H1 (cell line): ENCODE data around the gene NOL8. TPM values are rescaled to one million over a fixed set of nuclear protein-coding genes. Genes with fewer than 3 reads are reported as not detected.

Experiments
- ASH2L ChIP-seq: fragments of 200-600, 300-600 bp; sonication (generic); IDR thresholded peaks from one replicate; pipeline ENCODE4 v1.7.1; 2017; ENCODE audit warnings: low read length
- BRCA1 ChIP-seq: IDR thresholded peaks from 2 replicates; pipeline ENCODE4 v1.6.1; 2012; ENCODE audit warnings: low read depth, low read length, improper control_type of control experiment
- CBX8 ChIP-seq: fragments of 300-800, 300-1000 bp; sonication (generic); IDR thresholded peaks from 2 replicates; pipeline ENCODE4 v1.7.1; 2016; ENCODE audit warnings: low read depth, low read length, borderline replicate concordance
- CTBP2 ChIP-seq: IDR thresholded peaks from 2 replicates; pipeline ENCODE4 v1.7.0; 2011; ENCODE audit warnings: borderline replicate concordance, mild to moderate bottlenecking, moderate library complexity, mixed read lengths, low read length; ENCODE audit not compliant: insufficient read depth, insufficient read length
- EGR1 ChIP-seq: IDR thresholded peaks from 2 replicates; pipeline ENCODE4 v1.6.1; 2011; ENCODE audit warnings: low read depth, low read length, borderline replicate concordance
- EP300 ChIP-seq, 2 experiments: IDR thresholded peaks; 1 replicate in 1 of 2; 2 replicates in 1 of 2; pipeline ENCODE4 v1.6.1; 2011 to 2012; ENCODE audit warnings: low read depth in 2 of 2, low read length in 2 of 2, mild to moderate bottlenecking in 2 of 2, borderline replicate concordance in 1 of 2, inconsistent platforms in 1 of 2, moderate library complexity in 1 of 2
- EZH2 ChIP-seq: fragments of 200-600 bp; sonication (generic); IDR thresholded peaks from 2 replicates; pipeline ENCODE4 v1.7.1; 2012; ENCODE audit warnings: low read depth, mild to moderate bottlenecking, moderate library complexity, low read length, inconsistent platforms; ENCODE audit not compliant: severe bottlenecking
- KDM4A ChIP-seq: IDR thresholded peaks from one replicate; pipeline ENCODE4 v1.7.1; 2012; ENCODE audit warnings: low read depth, mild to moderate bottlenecking, moderate library complexity, low read length, inconsistent platforms; ENCODE audit not compliant: severe bottlenecking
- POU5F1 ChIP-seq: IDR thresholded peaks from 2 replicates; pipeline ENCODE4 v1.6.1; 2011; ENCODE audit warnings: low read depth, mild to moderate bottlenecking, low read length, moderate library complexity
- RAD21 ChIP-seq, 2 experiments: IDR thresholded peaks in 1 of 2; conservative IDR thresholded peaks in 1 of 2; 2 replicates each; pipeline ENCODE4 v1.6.1; 2011; ENCODE audit warnings: low read depth in 2 of 2, low read length in 2 of 2, improper control_type of control experiment in 1 of 2, inconsistent platforms in 1 of 2, mild to moderate bottlenecking in 1 of 2, moderate library complexity in 1 of 2
- RBBP5 ChIP-seq: IDR thresholded peaks from 2 replicates; pipeline ENCODE4 v1.7.1; 2012; ENCODE audit warnings: low read depth, mild to moderate bottlenecking, inconsistent platforms, low read length, moderate library complexity, borderline replicate concordance
- RNF2 ChIP-seq: fragments of 200-900, 300-1000 bp; sonication (generic); IDR thresholded peaks from 2 replicates; pipeline ENCODE4 v1.7.1; 2016; ENCODE audit warnings: borderline replicate concordance, low read depth, mild to moderate bottlenecking, antibody characterized with exemption, low read length; ENCODE audit not compliant: poor library complexity, severe bottlenecking; ENCODE audit errors: missing control alignments
- SIN3A ChIP-seq, 2 experiments: IDR thresholded peaks in 1 of 2; conservative IDR thresholded peaks in 1 of 2; 2 replicates each; pipeline ENCODE4 v1.6.1; 2011 to 2012; ENCODE audit warnings: low read length in 2 of 2, improper control_type of control experiment in 1 of 2, low read depth in 1 of 2, mild to moderate bottlenecking in 1 of 2
- SP2 ChIP-seq: IDR thresholded peaks from 2 replicates; pipeline ENCODE4 v1.6.1; 2012; ENCODE audit warnings: mild to moderate bottlenecking, low read length, inconsistent platforms
- SRF ChIP-seq: IDR thresholded peaks from 2 replicates; pipeline ENCODE4 v1.6.1; 2011; ENCODE audit warnings: mild to moderate bottlenecking, low read depth, low read length, moderate library complexity
- TAF7 ChIP-seq: optimal IDR thresholded peaks from 2 replicates; pipeline ENCODE3; 2011; ENCODE audit warnings: low read depth, mild to moderate bottlenecking, inconsistent platforms, low read length, moderate library complexity, borderline replicate concordance
- TEAD4 ChIP-seq: IDR thresholded peaks from 2 replicates; pipeline ENCODE4 v1.6.1; 2012; ENCODE audit warnings: low read depth, low read length, inconsistent platforms, mixed read lengths
- polyA plus RNA-seq, 7 experiments: library from polyadenylated mRNA; depleted of rRNA in 3 of 7; stranded (reverse) in 5 of 7; unstranded in 2 of 7; fragments of >200 nt in 5 of 7; fragments of 200-250 nt in 2 of 7; gene quantifications; 1 replicate in 5 of 7; 2 replicates in 1 of 7; 4 replicates in 1 of 7; pipeline versions ENCODE4 v1.2.1 to v1.2.3, GENCODE V29; 2011 to 2013; ENCODE audit warnings: missing spikeins in 2 of 7, mixed read lengths in 2 of 7
- total RNA-seq: library from RNA; stranded (reverse); fragmentation: NEBNext Ultra II Directional; extraction: Animal tissue kit (Norgen Biotek cat#: 25700); gene quantifications from 2 replicates; pipeline ENCODE4 v1.2.1, GENCODE V29; 2021
- TF ChIP-seq, protein P1 (sequence below), 3 experiments: IDR thresholded peaks; 1 replicate in 2 of 3; 2 replicates in 1 of 3; pipeline versions ENCODE4 v1.5.1 to v1.6.1; 2011; ENCODE audit warnings: low read length in 3 of 3, mild to moderate bottlenecking in 3 of 3, inconsistent platforms in 2 of 3, low read depth in 1 of 3, moderate library complexity in 1 of 3; ENCODE audit not compliant: insufficient read depth in 1 of 3; ENCODE audit errors: control extremely low read depth in 1 of 3
- TF ChIP-seq, protein P2 (sequence below): IDR thresholded peaks from 2 replicates; pipeline ENCODE4 v1.6.1; 2012; ENCODE audit warnings: inconsistent platforms

NOL8 gene
- total and polyA plus RNA-seq, 2 of the 8 experiments (the other 6 are each of a cell fraction or from before 2014, with no cell fraction given): 6.2 to 30.4 TPM

DNA sequence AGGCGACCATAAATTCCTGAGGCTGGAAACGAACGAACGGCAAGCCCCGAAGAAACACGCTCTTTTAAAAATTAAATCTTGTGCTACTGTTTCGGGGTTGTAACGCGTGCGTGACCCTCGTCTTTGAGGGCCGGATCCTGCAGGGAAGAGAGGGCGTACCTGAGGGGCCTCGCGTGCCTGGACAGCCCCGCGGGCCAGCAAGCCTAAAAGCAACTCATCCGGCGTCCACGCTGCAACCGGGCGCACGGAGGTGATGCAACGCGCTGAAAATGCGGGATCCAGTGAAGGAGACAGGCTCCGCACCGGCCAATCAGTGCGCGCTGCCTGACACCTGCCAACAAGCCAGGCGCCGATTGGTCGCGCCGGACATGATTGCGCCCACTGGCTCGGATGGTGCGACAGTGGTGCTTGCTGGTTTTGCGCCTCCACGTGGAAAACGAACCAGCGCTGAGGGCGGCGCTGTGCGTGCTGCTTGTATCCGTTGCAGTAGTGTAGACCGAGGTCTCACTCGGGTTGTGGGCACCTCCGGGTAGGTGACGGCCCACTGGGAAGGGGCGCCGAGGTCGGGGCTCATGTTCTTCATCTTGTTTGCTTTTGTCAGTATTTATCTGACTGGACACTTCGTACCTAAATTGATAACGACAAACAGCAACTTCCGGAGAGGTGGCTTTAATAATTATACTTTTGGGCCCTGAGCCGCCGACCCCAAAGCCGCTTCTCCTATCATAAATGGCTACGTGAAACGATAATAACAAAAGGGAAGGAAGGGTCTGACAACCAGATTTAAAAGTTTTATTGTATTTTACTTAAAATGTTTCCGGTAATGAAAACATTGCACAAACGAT, 31.5 kb downstream of the NOL8 start, which contains the start of gene IARS1 (continued):
- TF ChIP-seq EZH2: no peak
- no peak for TF ChIP-seq SP2
- TF ChIP-seq, protein P1, sequence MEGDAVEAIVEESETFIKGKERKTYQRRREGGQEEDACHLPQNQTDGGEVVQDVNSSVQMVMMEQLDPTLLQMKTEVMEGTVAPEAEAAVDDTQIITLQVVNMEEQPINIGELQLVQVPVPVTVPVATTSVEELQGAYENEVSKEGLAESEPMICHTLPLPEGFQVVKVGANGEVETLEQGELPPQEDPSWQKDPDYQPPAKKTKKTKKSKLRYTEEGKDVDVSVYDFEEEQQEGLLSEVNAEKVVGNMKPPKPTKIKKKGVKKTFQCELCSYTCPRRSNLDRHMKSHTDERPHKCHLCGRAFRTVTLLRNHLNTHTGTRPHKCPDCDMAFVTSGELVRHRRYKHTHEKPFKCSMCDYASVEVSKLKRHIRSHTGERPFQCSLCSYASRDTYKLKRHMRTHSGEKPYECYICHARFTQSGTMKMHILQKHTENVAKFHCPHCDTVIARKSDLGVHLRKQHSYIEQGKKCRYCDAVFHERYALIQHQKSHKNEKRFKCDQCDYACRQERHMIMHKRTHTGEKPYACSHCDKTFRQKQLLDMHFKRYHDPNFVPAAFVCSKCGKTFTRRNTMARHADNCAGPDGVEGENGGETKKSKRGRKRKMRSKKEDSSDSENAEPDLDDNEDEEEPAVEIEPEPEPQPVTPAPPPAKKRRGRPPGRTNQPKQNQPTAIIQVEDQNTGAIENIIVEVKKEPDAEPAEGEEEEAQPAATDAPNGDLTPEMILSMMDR (IDR thresholded peaks at IDR 0.05; ENCODE audit: control extremely low read depth in 1 of 3, insufficient read depth in 1 of 3, low read depth in 1 of 3, low read length in 3 of 3): peak in 2 of 3 experiments; percentile 34 to 38; a peak in 2 of 4 replicates
- TF ChIP-seq KDM4A: peak; percentile 55
- TF ChIP-seq EGR1: no peak
- TF ChIP-seq ASH2L: peak; percentile 89
- no peak for TF ChIP-seq RAD21 (IDR thresholded peaks at IDR 0.05 in 1 of 2, conservative IDR thresholded peaks at IDR 0.05 in 1 of 2; ENCODE audit: low read depth in 2 of 2, low read length in 2 of 2)
- no peak for TF ChIP-seq POU5F1
- TF ChIP-seq SRF: no peak
- TF ChIP-seq CTBP2: no peak
- TF ChIP-seq RNF2: no peak
- no peak for TF ChIP-seq CBX8
- no peak for TF ChIP-seq BRCA1
- TF ChIP-seq RBBP5: peak; percentile 78; the same call in 1 of the 2 replicates
- TF ChIP-seq SIN3A (conservative IDR thresholded peaks at IDR 0.05 in 1 of 2, IDR thresholded peaks at IDR 0.05 in 1 of 2; ENCODE audit: low read depth in 1 of 2, low read length in 2 of 2): peak; percentile 80 to 96; a peak in 2 of 4 replicates
- TF ChIP-seq TEAD4: no peak; the same call in 1 of the 2 replicates
- TF ChIP-seq, protein P2, sequence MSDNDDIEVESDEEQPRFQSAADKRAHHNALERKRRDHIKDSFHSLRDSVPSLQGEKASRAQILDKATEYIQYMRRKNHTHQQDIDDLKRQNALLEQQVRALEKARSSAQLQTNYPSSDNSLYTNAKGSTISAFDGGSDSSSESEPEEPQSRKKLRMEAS: peak; percentile 99
- TF ChIP-seq EP300 (IDR thresholded peaks at IDR 0.05; ENCODE audit: borderline replicate concordance in 1 of 2, low read depth in 2 of 2, low read length in 2 of 2): no peak
- TF ChIP-seq TAF7: peak; percentile 42
